HG03558 (cell line): ENCODE data around the gene SLC26A9.

ENCODE experiments used
- ATAC-seq: cut with Tn5 transposase; IDR thresholded peaks from one replicate; pipeline ENCODE4 v1.9.1; 2021; ENCODE audit warnings: moderate number of reproducible peaks; ENCODE audit not compliant: unreplicated experiment; ENCODE audit errors: extremely low read depth

SLC26A9 gene

GRCh38 chr1:205973377-205974232 lies 30.3 kb upstream of the SLC26A9 start:
- no peak for ATAC-seq

GRCh38 chr1:205972491-205973168 lies 29.4 kb upstream of the SLC26A9 start:
- no peak for ATAC-seq

GRCh38 chr1:205972081-205972480 lies 28.8 kb upstream of the SLC26A9 start:
- ATAC-seq = no peak

GRCh38 chr1:205971082-205971481 lies 27.8 kb upstream of the SLC26A9 start:
- no peak for ATAC-seq

- no peak for ATAC-seq
Observed at GRCh38 chr1:205970486-205970885, 27.2 kb upstream of the SLC26A9 start.

- no peak for ATAC-seq
Observed at GRCh38 chr1:205969229-205969628, 26.0 kb upstream of the SLC26A9 start.

GRCh38 chr1:205967554-205968335 lies 24.5 kb upstream of the SLC26A9 start:
- no peak for ATAC-seq

GRCh38 chr1:205965036-205965884 lies 22.0 kb upstream of the SLC26A9 start:
- ATAC-seq = no peak

- ATAC-seq = no peak
Observed at GRCh38 chr1:205963352-205964155, 20.3 kb upstream of the SLC26A9 start.

- ATAC-seq = no peak
Observed at GRCh38 chr1:205962821-205963221, 19.6 kb upstream of the SLC26A9 start.

GRCh38 chr1:205961991-205962820 lies 18.9 kb upstream of the SLC26A9 start:
- no peak for ATAC-seq

- no peak for ATAC-seq
Observed at GRCh38 chr1:205961405-205961804, 18.1 kb upstream of the SLC26A9 start.

- ATAC-seq = no peak
Observed at GRCh38 chr1:205959789-205960188, 16.5 kb upstream of the SLC26A9 start.

GRCh38 chr1:205955499-205955898 lies 12.2 kb upstream of the SLC26A9 start:
- ATAC-seq = no peak

GRCh38 chr1:205954819-205955404 lies 11.7 kb upstream of the SLC26A9 start:
- no peak for ATAC-seq

- ATAC-seq = no peak
Observed at GRCh38 chr1:205951746-205952145, 8.5 kb upstream of the SLC26A9 start.

- no peak for ATAC-seq
Observed at GRCh38 chr1:205950826-205951549, 7.7 kb upstream of the SLC26A9 start.
